Colonic mucosa (tissue), 4 donors: ENCODE measurements around the gene TMEM163. TPM values are rescaled to one million over a fixed set of nuclear protein-coding genes. Genes with fewer than 3 reads are reported as not detected.

Experiments
- DNase-seq: peaks from one replicate; pipeline ENCODE4 v3.0.0-alpha.2; 2020
- H3K27ac ChIP-seq: fragments of 200-600 bp; one replicate; pipeline ENCODE4 v1.8.0; 2021
- H3K27me3 ChIP-seq: fragments of 200-600 bp; one replicate; pipeline ENCODE4 v1.8.0; 2021
- H3K36me3 ChIP-seq: fragments of 200-600 bp; one replicate; pipeline ENCODE4 v1.8.0; 2021
- H3K4me1 ChIP-seq: fragments of 200-600 bp; one replicate; pipeline ENCODE4 v1.8.0; 2021; ENCODE audit warnings: mild to moderate bottlenecking
- H3K4me3 ChIP-seq: fragments of 200-600 bp; one replicate; pipeline ENCODE4 v1.8.0; 2021
- H3K9ac ChIP-seq, 2 donors: one replicate each; pipeline ENCODE4 v1.7.0; 2013; ENCODE audit warnings: control low read depth in 2 of 2, low read depth in 2 of 2, low read length in 2 of 2
- H3K9me3 ChIP-seq: fragments of 200-600 bp; one replicate; pipeline ENCODE4 v1.8.0; 2021
- CTCF ChIP-seq: fragments of 200-600 bp; IDR thresholded peaks from one replicate; pipeline ENCODE4 v1.8.0; 2022; ENCODE audit warnings: antibody characterized with exemption, mild to moderate bottlenecking
- intact Hi-C: fragments of 100-400 bp; cut with DNase I; formaldehyde crosslinking; loops from one replicate; pipeline ENCODE4 v1.14.1; 2022
- total RNA-seq, 2 donors: library from RNA; stranded (reverse); fragmentation: NEBNext Ultra II Directional in 1 of 2; extraction: Animal tissue kit (Norgen Biotek cat#: 25700) in 1 of 2; gene quantifications; one replicate each; pipeline ENCODE4 v1.2.1, GENCODE V29; 2021
- donor health status: healthy.
- donor health status: DM: no; HTN: no; CAD: no.
- donor health status: DM: no; HTN: no; CAD: no.

The TMEM163 gene
- total RNA-seq, 2 donors from 2014 or later = 0.29 TPM; not detected in 1

GRCh38 chr2:134420259-134420658, 298.5 kb downstream of the TMEM163 start:
- H3K4me3 ChIP-seq = no peak overlapping the region
- intact Hi-C loops = no loop called here
- DNase-seq = no peak
- TF ChIP-seq CTCF = no peak
- no peaks in the 10 kb centered on the region for H3K27me3 ChIP-seq
- H3K27ac ChIP-seq = no peak overlapping the region
- H3K36me3 ChIP-seq = peaks cover 4% of the 10 kb centered on the region
- no peak overlapping the region for H3K9ac ChIP-seq
- no peaks in the 10 kb centered on the region for H3K9me3 ChIP-seq
- no peaks in the 10 kb centered on the region for H3K4me1 ChIP-seq

GRCh38 chr2:134417968-134418582, 300.7 kb downstream of the TMEM163 start:
- no peak overlapping the region for H3K4me3 ChIP-seq
- no peak for DNase-seq
- H3K9ac ChIP-seq = no peak overlapping the region
- H3K36me3 ChIP-seq = peaks cover 3% of the 10 kb centered on the region
- no peak for TF ChIP-seq CTCF
- intact Hi-C loops = no loop called here
- no peaks in the 10 kb centered on the region for H3K9me3 ChIP-seq
- H3K27me3 ChIP-seq = no peaks in the 10 kb centered on the region
- no peak overlapping the region for H3K27ac ChIP-seq
- H3K4me1 ChIP-seq = no peaks in the 10 kb centered on the region

- intact Hi-C loops = no loop called here
- H3K27me3 ChIP-seq = no peaks in the 10 kb centered on the region
- H3K9ac ChIP-seq = no peak overlapping the region
- no peak for TF ChIP-seq CTCF
- H3K4me3 ChIP-seq = no peak overlapping the region
- no peak for DNase-seq
- H3K4me1 ChIP-seq = peaks cover 1% of the 10 kb centered on the region
- no peak overlapping the region for H3K27ac ChIP-seq
- no peaks in the 10 kb centered on the region for H3K9me3 ChIP-seq
- H3K36me3 ChIP-seq = no peaks in the 10 kb centered on the region
These were observed 302.2 kb downstream of the TMEM163 start for GRCh38 chr2:134416637-134417036.

- H3K9ac ChIP-seq = no peak overlapping the region
- TF ChIP-seq CTCF = no peak
- no peaks in the 10 kb centered on the region for H3K9me3 ChIP-seq
- no peak for DNase-seq
- H3K4me1 ChIP-seq = peaks cover 7% of the 10 kb centered on the region
- H3K27me3 ChIP-seq = no peaks in the 10 kb centered on the region
- no peak overlapping the region for H3K27ac ChIP-seq
- intact Hi-C loops = no loop called here
- no peaks in the 10 kb centered on the region for H3K36me3 ChIP-seq
- H3K4me3 ChIP-seq = no peak overlapping the region
These were observed 302.8 kb downstream of the TMEM163 start for GRCh38 chr2:134416018-134416417.

GRCh38 chr2:134413912-134414311, 304.9 kb downstream of the TMEM163 start:
- Histone ChIP-seq H3K9me3 (no peaks in the 10 kb centered on the region), H3K4me3 (no peak overlapping the region), H3K9ac (no peak overlapping the region), H3K36me3 (no peaks in the 10 kb centered on the region), H3K27me3 (no peaks in the 10 kb centered on the region), H3K4me1 (peaks cover 7% of the 10 kb centered on the region), H3K27ac (no peak overlapping the region)
- no peak for DNase-seq
- TF ChIP-seq CTCF = no peak
- intact Hi-C loops = loop anchor here (5.0 kb wide), 2 partner anchors 37 to 297 kb away; no protein-coding TSS in a partner anchor
